IMR-90 (cell line): ENCODE results near the gene JAKMIP1. TPM values are rescaled to one million over a fixed set of nuclear protein-coding genes. Genes with fewer than 3 reads are reported as not detected.

ENCODE experiments used
- ATAC-seq: fragments of 200-7000 bp; cut with Tn5 transposase; 2 replicates; pipeline ENCODE4 v1.9.1; 2020; ENCODE audit warnings: low read depth, mild to moderate bottlenecking, moderate library complexity
- BruUV-seq: library from RNA; stranded (reverse); fragments of 400-500 nt; replicated peaks from 2 replicates; lab custom pipeline; 2021; lab: Mats Ljungman, UMichigan
- CTCF ChIA-PET: fragments of 300-600 bp; formaldehyde crosslinking; extraction: SDS; loops from one replicate; lab custom pipeline; 2021; ENCODE audit warnings: antibody characterized with exemption; lab: Yijun Ruan, JAX
- POLR2A ChIA-PET: fragments of 300-600 bp; sonication (Branson Sonifier 250); formaldehyde crosslinking; loops from one replicate; lab custom pipeline; 2022; ENCODE audit warnings: antibody characterized with exemption; ENCODE audit not compliant: unreplicated experiment; lab: Charles Lee
- DNase-seq: peaks from one replicate; pipeline ENCODE4 v3.0.0; 2013
- H2AFZ ChIP-seq: replicated peaks from 2 replicates; pipeline ENCODE3; 2013; ENCODE audit warnings: low read length, mild to moderate bottlenecking; ENCODE audit not compliant: poor library complexity
- H2AK5ac ChIP-seq: 2 replicates; pipeline ENCODE4 v1.6.1; 2013; ENCODE audit warnings: low read depth, low read length, inconsistent platforms
- H2AK9ac ChIP-seq: replicated peaks from 2 replicates; pipeline ENCODE3; 2013; ENCODE audit warnings: mild to moderate bottlenecking, low read depth, low read length, moderate library complexity; ENCODE audit not compliant: poor library complexity
- H2BK120ac ChIP-seq: 2 replicates; pipeline ENCODE4 v1.6.1; 2013; ENCODE audit warnings: low read depth, low read length, inconsistent platforms
- H2BK15ac ChIP-seq: 3 replicates; pipeline ENCODE4 v1.6.1; 2013; ENCODE audit warnings: low read depth, low read length, inconsistent platforms
- H2BK20ac ChIP-seq: 2 replicates; pipeline ENCODE4 v1.6.1; 2013; ENCODE audit warnings: low read depth, mild to moderate bottlenecking, inconsistent platforms, low read length, moderate library complexity
- H2BK5ac ChIP-seq: 2 replicates; pipeline ENCODE4 v1.6.1; 2013; ENCODE audit warnings: mild to moderate bottlenecking, low read depth, low read length, inconsistent platforms; ENCODE audit not compliant: poor library complexity, severe bottlenecking
- H3K14ac ChIP-seq: replicated peaks from 2 replicates; pipeline ENCODE4 v1.6.1; 2013; ENCODE audit warnings: low read depth, low read length, inconsistent platforms
- H3K18ac ChIP-seq: 2 replicates; pipeline ENCODE4 v1.6.1; 2013; ENCODE audit warnings: low read depth, low read length, control low read depth
- H3K23ac ChIP-seq: 2 replicates; pipeline ENCODE4 v1.6.1; 2013; ENCODE audit warnings: low read depth, low read length, inconsistent platforms
- H3K27ac ChIP-seq: 2 replicates; pipeline ENCODE4 v1.5.1; 2013; ENCODE audit warnings: mild to moderate bottlenecking, control low read depth, low read length; ENCODE audit not compliant: insufficient read depth
- H3K27me3 ChIP-seq: 2 replicates; pipeline ENCODE4 v1.6.1; 2013; ENCODE audit warnings: low read length; ENCODE audit not compliant: control insufficient read depth, insufficient read depth
- H3K36me3 ChIP-seq: 2 replicates; pipeline ENCODE4 v1.6.1; 2013; ENCODE audit warnings: low read length, mixed read lengths; ENCODE audit not compliant: control insufficient read depth, insufficient read depth
- H3K4ac ChIP-seq: 2 replicates; pipeline ENCODE4 v1.6.1; 2013; ENCODE audit warnings: low read depth, low read length, inconsistent platforms
- H3K4me1 ChIP-seq: 2 replicates; pipeline ENCODE4 v1.6.1; 2013; ENCODE audit warnings: low read length, mixed read lengths; ENCODE audit not compliant: control insufficient read depth, insufficient read depth
- H3K4me2 ChIP-seq: 2 replicates; pipeline ENCODE4 v1.6.1; 2013; ENCODE audit warnings: low read depth, mild to moderate bottlenecking, control low read depth, low read length, moderate library complexity
- H3K4me3 ChIP-seq: 2 replicates; pipeline ENCODE4 v1.5.1; 2013; ENCODE audit warnings: low read depth, mild to moderate bottlenecking, control low read depth, low read length, moderate library complexity; ENCODE audit not compliant: insufficient read depth
- H3K56ac ChIP-seq: 2 replicates; pipeline ENCODE4 v1.6.1; 2013; ENCODE audit warnings: low read length, inconsistent platforms; ENCODE audit not compliant: insufficient read depth; ENCODE audit errors: extremely low read depth
- H3K79me1 ChIP-seq, 2 experiments: 2 replicates each; pipeline ENCODE4 v1.6.1; 2013; ENCODE audit warnings: low read length in 2 of 2, inconsistent platforms in 1 of 2, low read depth in 1 of 2
- H3K9ac ChIP-seq: 2 replicates; pipeline ENCODE4 v1.6.1; 2013; ENCODE audit warnings: low read depth, low read length, control low read depth
- H3K9me1 ChIP-seq: 2 replicates; pipeline ENCODE4 v1.6.1; 2013; ENCODE audit warnings: low read length, inconsistent platforms; ENCODE audit not compliant: insufficient read depth
- H3K9me3 ChIP-seq: 2 replicates; pipeline ENCODE4 v1.6.1; 2013; ENCODE audit warnings: low read length; ENCODE audit not compliant: control insufficient read depth, insufficient read depth
- H4K20me1 ChIP-seq: 2 replicates; pipeline ENCODE4 v1.6.1; 2013; ENCODE audit warnings: low read length, inconsistent platforms; ENCODE audit not compliant: insufficient read depth
- H4K5ac ChIP-seq: 2 replicates; pipeline ENCODE4 v1.6.1; 2013; ENCODE audit warnings: mild to moderate bottlenecking, low read depth, low read length, control low read depth
- H4K8ac ChIP-seq, 2 experiments: 2 replicates each; pipeline ENCODE4 v1.6.1; 2013; ENCODE audit warnings: low read depth in 2 of 2, low read length in 2 of 2, control low read depth in 1 of 2, inconsistent platforms in 1 of 2
- H4K91ac ChIP-seq: 2 replicates; pipeline ENCODE4 v1.6.1; 2013; ENCODE audit warnings: low read depth, low read length, inconsistent platforms; ENCODE audit not compliant: insufficient read depth
- BHLHE40 ChIP-seq: fragments of 150-350 bp; IDR thresholded peaks from 2 replicates; pipeline ENCODE4 v1.6.1; 2016; ENCODE audit warnings: mild to moderate bottlenecking, low read depth, low read length
- CEBPB ChIP-seq: IDR thresholded peaks from 2 replicates; pipeline ENCODE4 v1.6.1; 2012; ENCODE audit warnings: low read depth, low read length, improper control_type of control experiment
- CHD1 ChIP-seq: IDR thresholded peaks from 2 replicates; pipeline ENCODE4 v1.6.1; 2012; ENCODE audit warnings: low read depth, low read length, improper control_type of control experiment
- FOS ChIP-seq: fragments of 150-350 bp; IDR thresholded peaks from 2 replicates; pipeline ENCODE4 v1.6.1; 2016; ENCODE audit warnings: low read depth, low read length
- MAFK ChIP-seq: IDR thresholded peaks from 2 replicates; pipeline ENCODE4 v1.6.1; 2012; ENCODE audit warnings: low read depth, low read length, improper control_type of control experiment
- MAZ ChIP-seq: IDR thresholded peaks from 2 replicates; pipeline ENCODE4 v1.6.1; 2012; ENCODE audit warnings: low read depth, mild to moderate bottlenecking, low read length, improper control_type of control experiment, moderate library complexity, borderline replicate concordance
- MXI1 ChIP-seq: IDR thresholded peaks from 2 replicates; pipeline ENCODE4 v1.6.1; 2012; ENCODE audit warnings: low read depth, mild to moderate bottlenecking, low read length, moderate library complexity, borderline replicate concordance
- NFE2L2 ChIP-seq: fragments of 150-350 bp; IDR thresholded peaks from 2 replicates; pipeline ENCODE4 v1.6.1; 2016; ENCODE audit warnings: low read depth, mild to moderate bottlenecking, low read length
- POLR2A ChIP-seq: IDR thresholded peaks from 2 replicates; pipeline ENCODE4 v1.6.1; 2012; ENCODE audit warnings: mild to moderate bottlenecking, low read depth, low read length
- RAD21 ChIP-seq: IDR thresholded peaks from 2 replicates; pipeline ENCODE4 v1.6.1; 2012; ENCODE audit warnings: low read length, improper control_type of control experiment
- RCOR1 ChIP-seq: IDR thresholded peaks from 2 replicates; pipeline ENCODE4 v1.6.1; 2012; ENCODE audit warnings: mild to moderate bottlenecking, low read length, improper control_type of control experiment; ENCODE audit not compliant: insufficient replicate concordance
- RFX5 ChIP-seq: IDR thresholded peaks from 2 replicates; pipeline ENCODE4 v1.8.0; 2012; ENCODE audit warnings: low read depth, mild to moderate bottlenecking, low read length, moderate library complexity
- SMC3 ChIP-seq: fragments of 150-350 bp; IDR thresholded peaks from 2 replicates; pipeline ENCODE4 v1.6.1; 2016; ENCODE audit warnings: low read depth, mild to moderate bottlenecking, antibody characterized with exemption, low read length, moderate library complexity
- WGBS, 2 experiments: methylation state at CpG; one replicate each; pipeline versions ENCODE4 v1.1.5 to v1.1.7; 2013; ENCODE audit warnings: missing lambda C conversion rate in 2 of 2; ENCODE audit not compliant: insufficient read length in 1 of 2; ENCODE audit errors: extremely low coverage in 2 of 2; 5-methylcytosine and 5-hydroxymethylcytosine counted together
- dilution Hi-C: fragments of 300-500 bp; cut with HindIII; formaldehyde crosslinking; loops from one replicate; pipeline ENCODE4 v1.14.3; 2018; ENCODE audit warnings: low sequenced_read_pairs; ENCODE audit not compliant: unreplicated experiment
- in situ Hi-C: fragments of 300-500 bp; cut with MboI; formaldehyde crosslinking; loops from 3 replicates; pipeline ENCODE4 v1.14.3; 2019; ENCODE audit warnings: low sequenced_read_pairs, inconsistent platforms, mixed read lengths
- intact Hi-C: fragments of 100-400 bp; cut with micrococcal nuclease; formaldehyde crosslinking; loops from 2 replicates; pipeline ENCODE4 v1.10.0; 2022
- polyA plus RNA-seq, 3 experiments: library from polyadenylated mRNA; depleted of rRNA; stranded (reverse); fragments of >200 nt; gene quantifications; 2 replicates each; pipeline ENCODE4 v1.2.3, GENCODE V29; 2012; ENCODE audit warnings: low replicate concordance in 1 of 3
- total RNA-seq: library from RNA; depleted of rRNA; stranded (reverse); fragments of >200 nt; gene quantifications from 2 replicates; pipeline ENCODE4 v1.2.3, GENCODE V29; 2012
- TF ChIP-seq, protein P1 (sequence below): fragments of 150-350 bp; IDR thresholded peaks from 2 replicates; pipeline ENCODE4 v1.6.1; 2017; ENCODE audit warnings: mild to moderate bottlenecking, antibody characterized with exemption, low read length, low read depth
- TF ChIP-seq, protein P2 (sequence below): fragments of 150-350 bp; IDR thresholded peaks from 2 replicates; pipeline ENCODE4 v1.6.1; 2016; ENCODE audit warnings: low read depth, mild to moderate bottlenecking, low read length, moderate library complexity, borderline replicate concordance
- TF ChIP-seq, protein P3 (sequence below): conservative IDR thresholded peaks from 2 replicates; pipeline ENCODE4 v1.5.1; 2012; ENCODE audit warnings: mild to moderate bottlenecking, low read depth, low read length, improper control_type of control experiment

Gene JAKMIP1
- total and polyA plus RNA-seq, 2 of the 4 experiments (the other 2 are of a cell fraction): not detected

DNA sequence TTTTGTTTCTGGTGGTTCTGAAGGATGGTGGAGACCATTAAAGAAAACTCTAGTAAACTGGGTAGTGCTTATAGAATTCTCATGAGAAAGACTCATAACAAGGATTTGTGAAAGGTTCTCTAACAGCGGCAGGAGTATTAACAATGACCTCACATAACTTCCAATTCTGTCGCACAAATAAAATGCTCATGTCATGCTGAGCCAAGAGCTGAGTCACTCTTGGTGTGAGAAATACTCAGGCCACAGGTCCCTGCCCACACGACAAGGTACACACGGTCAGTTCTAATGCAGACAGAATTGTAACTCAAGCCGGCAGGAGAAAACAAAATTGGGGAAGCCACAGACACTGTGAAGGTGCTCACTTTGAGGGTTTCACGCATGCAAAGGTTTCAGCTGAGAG lies 147.7 kb downstream of the JAKMIP1 start:
- H3K9me3 ChIP-seq: peaks cover 18% of the 10 kb centered on the region

More for the DNA sequence above, 147.7 kb downstream of the JAKMIP1 start:
- Histone ChIP-seq H3K79me1 (no peaks in the 10 kb centered on the region), H3K27ac (no peak overlapping the region), H2AFZ (no peak overlapping the region), H3K36me3 (no peaks in the 10 kb centered on the region), H3K14ac (no peak overlapping the region), H4K91ac (no peak overlapping the region), H3K56ac (no peak overlapping the region), H3K9me1 (no peaks in the 10 kb centered on the region), H2BK15ac (no peak overlapping the region), H2BK20ac (no peak overlapping the region), H3K9ac (no peak overlapping the region), H3K23ac (no peak overlapping the region), H4K5ac (no peak overlapping the region), H2AK9ac (no peak overlapping the region), H3K4ac (no peak overlapping the region), H3K18ac (no peak overlapping the region), H3K4me2 (no peak overlapping the region), H4K8ac (no peak overlapping the region), H3K4me3 (no peak overlapping the region), H3K4me1 (no peaks in the 10 kb centered on the region), H2AK5ac (no peak overlapping the region), H2BK120ac (no peak overlapping the region), H2BK5ac (no peak overlapping the region), H4K20me1 (no peaks in the 10 kb centered on the region), H3K27me3 (no peaks in the 10 kb centered on the region)
- no TSS peak for BruUV-seq
- WGBS, 2 experiments: 50% methylated on average over 2 of the region's 6 CpGs; no CpG with 5 or more reads in 1 of the 2 experiments
- in situ Hi-C loops (no loop called here), dilution Hi-C loops (no loop called here), intact Hi-C loops (no loop called here)
- CTCF ChIA-PET: no interaction called here
- DNase-seq: no peak
- no peak for ATAC-seq
- TF ChIP-seq BHLHE40: no peak
- TF ChIP-seq POLR2A: no peak
- TF ChIP-seq, protein P1, sequence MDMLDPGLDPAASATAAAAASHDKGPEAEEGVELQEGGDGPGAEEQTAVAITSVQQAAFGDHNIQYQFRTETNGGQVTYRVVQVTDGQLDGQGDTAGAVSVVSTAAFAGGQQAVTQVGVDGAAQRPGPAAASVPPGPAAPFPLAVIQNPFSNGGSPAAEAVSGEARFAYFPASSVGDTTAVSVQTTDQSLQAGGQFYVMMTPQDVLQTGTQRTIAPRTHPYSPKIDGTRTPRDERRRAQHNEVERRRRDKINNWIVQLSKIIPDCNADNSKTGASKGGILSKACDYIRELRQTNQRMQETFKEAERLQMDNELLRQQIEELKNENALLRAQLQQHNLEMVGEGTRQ: no peak
- TF ChIP-seq FOS: no peak
- TF ChIP-seq RAD21: no peak
- no peak for TF ChIP-seq RCOR1
- TF ChIP-seq NFE2L2: no peak
- no peak for TF ChIP-seq CHD1
- no peak for TF ChIP-seq MAFK
- TF ChIP-seq CEBPB: no peak
- TF ChIP-seq RFX5: no peak
- TF ChIP-seq SMC3: no peak
- no peak for TF ChIP-seq MXI1
- TF ChIP-seq, protein P2, sequence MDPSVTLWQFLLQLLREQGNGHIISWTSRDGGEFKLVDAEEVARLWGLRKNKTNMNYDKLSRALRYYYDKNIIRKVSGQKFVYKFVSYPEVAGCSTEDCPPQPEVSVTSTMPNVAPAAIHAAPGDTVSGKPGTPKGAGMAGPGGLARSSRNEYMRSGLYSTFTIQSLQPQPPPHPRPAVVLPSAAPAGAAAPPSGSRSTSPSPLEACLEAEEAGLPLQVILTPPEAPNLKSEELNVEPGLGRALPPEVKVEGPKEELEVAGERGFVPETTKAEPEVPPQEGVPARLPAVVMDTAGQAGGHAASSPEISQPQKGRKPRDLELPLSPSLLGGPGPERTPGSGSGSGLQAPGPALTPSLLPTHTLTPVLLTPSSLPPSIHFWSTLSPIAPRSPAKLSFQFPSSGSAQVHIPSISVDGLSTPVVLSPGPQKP: no peak
- no peak for TF ChIP-seq MAZ
- TF ChIP-seq, protein P3, sequence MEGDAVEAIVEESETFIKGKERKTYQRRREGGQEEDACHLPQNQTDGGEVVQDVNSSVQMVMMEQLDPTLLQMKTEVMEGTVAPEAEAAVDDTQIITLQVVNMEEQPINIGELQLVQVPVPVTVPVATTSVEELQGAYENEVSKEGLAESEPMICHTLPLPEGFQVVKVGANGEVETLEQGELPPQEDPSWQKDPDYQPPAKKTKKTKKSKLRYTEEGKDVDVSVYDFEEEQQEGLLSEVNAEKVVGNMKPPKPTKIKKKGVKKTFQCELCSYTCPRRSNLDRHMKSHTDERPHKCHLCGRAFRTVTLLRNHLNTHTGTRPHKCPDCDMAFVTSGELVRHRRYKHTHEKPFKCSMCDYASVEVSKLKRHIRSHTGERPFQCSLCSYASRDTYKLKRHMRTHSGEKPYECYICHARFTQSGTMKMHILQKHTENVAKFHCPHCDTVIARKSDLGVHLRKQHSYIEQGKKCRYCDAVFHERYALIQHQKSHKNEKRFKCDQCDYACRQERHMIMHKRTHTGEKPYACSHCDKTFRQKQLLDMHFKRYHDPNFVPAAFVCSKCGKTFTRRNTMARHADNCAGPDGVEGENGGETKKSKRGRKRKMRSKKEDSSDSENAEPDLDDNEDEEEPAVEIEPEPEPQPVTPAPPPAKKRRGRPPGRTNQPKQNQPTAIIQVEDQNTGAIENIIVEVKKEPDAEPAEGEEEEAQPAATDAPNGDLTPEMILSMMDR: no peak
- POLR2A ChIA-PET: no interaction called here
